HG02852 (cell line): ENCODE results near the gene MEP1B.
"Not testable (repeated sequence)": the region's sequence is repeated elsewhere in the genome, so short reads cannot be mapped to it uniquely, and the experiment has no call there.

Experiments
- ATAC-seq: cut with Tn5 transposase; IDR thresholded peaks from one replicate; pipeline ENCODE4 v1.9.1; 2021; ENCODE audit warnings: mild to moderate bottlenecking, moderate library complexity; ENCODE audit not compliant: unreplicated experiment

The MEP1B gene

GRCh38 chr18:32208577-32208976, 18.7 kb downstream of the MEP1B start:
- no peak for ATAC-seq

GRCh38 chr18:32209685-32210445, 20.0 kb downstream of the MEP1B start:
- no peak for ATAC-seq

GRCh38 chr18:32213693-32214092, 23.9 kb downstream of the MEP1B start:
- no peak for ATAC-seq

GRCh38 chr18:32216390-32216789, 26.6 kb downstream of the MEP1B start:
- ATAC-seq, result no peak

- no peak for ATAC-seq
Measured at GRCh38 chr18:32219431-32220018, 29.7 kb downstream of the MEP1B start.

GRCh38 chr18:32233348-32233747, 43.5 kb downstream of the MEP1B start:
- not testable (repeated sequence) for ATAC-seq

GRCh38 chr18:32237049-32237448, 47.2 kb downstream of the MEP1B start:
- no peak for ATAC-seq

- no peak for ATAC-seq
Measured at GRCh38 chr18:32238635-32239268, 48.9 kb downstream of the MEP1B start.

GRCh38 chr18:32242395-32242794, 52.6 kb downstream of the MEP1B start:
- ATAC-seq, result no peak

- no peak for ATAC-seq
Measured at GRCh38 chr18:32243358-32243757, 53.5 kb downstream of the MEP1B start.

- ATAC-seq, result no peak
Measured at GRCh38 chr18:32244881-32245280, 55.0 kb downstream of the MEP1B start.

- ATAC-seq, result no peak
Measured at GRCh38 chr18:32249147-32249929, 59.5 kb downstream of the MEP1B start.

- ATAC-seq, result no peak
Measured at GRCh38 chr18:32251466-32251865, 61.6 kb downstream of the MEP1B start.

- no peak for ATAC-seq
Measured at GRCh38 chr18:32252141-32252860, 62.5 kb downstream of the MEP1B start.

- ATAC-seq, result no peak
Measured at GRCh38 chr18:32255570-32255969, 65.7 kb downstream of the MEP1B start.

- ATAC-seq, result no peak
Measured at GRCh38 chr18:32257084-32257785, 67.4 kb downstream of the MEP1B start.

GRCh38 chr18:32258148-32258547, 68.3 kb downstream of the MEP1B start:
- no peak for ATAC-seq

GRCh38 chr18:32258558-32259204, 68.8 kb downstream of the MEP1B start:
- ATAC-seq, result peak; percentile 64

GRCh38 chr18:32259553-32259952, 69.7 kb downstream of the MEP1B start:
- no peak for ATAC-seq

- no peak for ATAC-seq
Measured at GRCh38 chr18:32261003-32261402, 71.2 kb downstream of the MEP1B start.
